MCF 10A (cell line): ENCODE measurements around the gene ZNF783. TPM values are rescaled to one million over a fixed set of nuclear protein-coding genes. Genes with fewer than 3 reads are reported as not detected.
"Not testable (repeated sequence)": the region's sequence is repeated elsewhere in the genome, so short reads cannot be mapped to it uniquely, and the experiment has no call there.

Experiments used
- BruUV-seq: library from RNA; stranded (reverse); fragments of 400-500 nt; replicated peaks from 2 replicates; lab custom pipeline; 2021; lab: Mats Ljungman, UMichigan
- CTCF ChIA-PET: fragments of 300-600 bp; sonication (Branson Sonifier 250); formaldehyde crosslinking; extraction: SDS; loops from one replicate; lab custom pipeline; 2021; ENCODE audit warnings: antibody characterized with exemption, inconsistent platforms; lab: Yijun Ruan, JAX
- POLR2A ChIA-PET: fragments of 300-600, 350-650 bp; sonication (Branson Sonifier 250); formaldehyde crosslinking; extraction: SDS; loops from one replicate; lab custom pipeline; 2020; ENCODE audit warnings: antibody characterized with exemption, inconsistent platforms; lab: Yijun Ruan, JAX
- DNase-seq: peaks from one replicate; pipeline ENCODE4 v3.0.0-alpha.2; 2018; ENCODE audit not compliant: unreplicated experiment
- H3K27ac Mint-ChIP-seq: one replicate; pipeline ENCODE4 v1.8.0; 2022; ENCODE audit warnings: mild to moderate bottlenecking, low read depth, mixed read lengths; ENCODE audit not compliant: unreplicated experiment
- H3K27me3 Mint-ChIP-seq: one replicate; pipeline ENCODE4 v1.8.0; 2022; ENCODE audit warnings: mixed read lengths; ENCODE audit not compliant: insufficient read depth, unreplicated experiment
- H3K36me3 Mint-ChIP-seq: one replicate; pipeline ENCODE4 v1.8.0; 2022; ENCODE audit warnings: mild to moderate bottlenecking, moderate library complexity, mixed read lengths; ENCODE audit not compliant: insufficient read depth, unreplicated experiment
- H3K4me1 Mint-ChIP-seq: one replicate; pipeline ENCODE4 v1.8.0; 2022; ENCODE audit warnings: mixed read lengths; ENCODE audit not compliant: insufficient read depth, unreplicated experiment
- H3K4me3 Mint-ChIP-seq: one replicate; pipeline ENCODE4 v1.8.0; 2022; ENCODE audit warnings: mild to moderate bottlenecking, moderate library complexity, mixed read lengths; ENCODE audit not compliant: unreplicated experiment
- H3K9me3 Mint-ChIP-seq: one replicate; pipeline ENCODE4 v1.8.0; 2022; ENCODE audit warnings: mixed read lengths; ENCODE audit not compliant: unreplicated experiment
- CTCF ChIP-seq: fragments of 200-600 bp; IDR thresholded peaks from one replicate; pipeline ENCODE4 v1.8.0; 2022; ENCODE audit warnings: antibody characterized with exemption, mild to moderate bottlenecking; ENCODE audit not compliant: unreplicated experiment
- intact Hi-C: fragments of 100-400 bp; cut with micrococcal nuclease; formaldehyde crosslinking; loops from 2 replicates; pipeline ENCODE4 v1.14.1; 2022
- total RNA-seq: library from RNA; stranded (reverse); gene quantifications from 2 replicates; pipeline ENCODE4 v1.2.3, GENCODE V29; 2022

Gene ZNF783
- total RNA-seq, 1 experiment from 2014 or later = 39.5 TPM

GRCh38 chr7:149241696-149242095 lies 20.3 kb upstream of the ZNF783 start:
- ChIA-PET POLR2A (interaction anchor here (2.1 kb wide), 1 partner anchor 8 kb away, joined by 10 read pairs; no protein-coding TSS in a partner anchor), CTCF (interaction anchor here (0.6 to 1.0 kb wide), 3 partner anchors 9 to 382 kb away, joined by 3 read pairs; no protein-coding TSS in a partner anchor)
- H3K9me3 Mint-ChIP-seq = peaks cover 8% of the 10 kb centered on the region
- H3K27me3 Mint-ChIP-seq = no peaks in the 10 kb centered on the region
- no peak for TF ChIP-seq CTCF
- H3K4me3 Mint-ChIP-seq = no peak overlapping the region
- intact Hi-C loops = no loop called here
- DNase-seq = no peak
- H3K36me3 Mint-ChIP-seq = no peaks in the 10 kb centered on the region
- no peak overlapping the region for H3K27ac Mint-ChIP-seq
- H3K4me1 Mint-ChIP-seq = peaks cover 17% of the 10 kb centered on the region
- BruUV-seq = no TSS peak

- BruUV-seq = no TSS peak
- Mint-ChIP-seq H3K4me3 (no peak overlapping the region), H3K27ac (no peak overlapping the region), H3K9me3 (peaks cover 8% of the 10 kb centered on the region), H3K4me1 (peaks cover 5% of the 10 kb centered on the region), H3K36me3 (peaks cover 11% of the 10 kb centered on the region), H3K27me3 (no peaks in the 10 kb centered on the region)
- intact Hi-C loops = no loop called here
- no peak for DNase-seq
- POLR2A ChIA-PET = interaction anchor here (1.4 kb wide), 1 partner anchor 12 kb away, joined by 3 read pairs; no protein-coding TSS in a partner anchor
- TF ChIP-seq CTCF = no peak
- CTCF ChIA-PET = interaction anchor here (0.8 kb wide), 2 partner anchors 15 to 16 kb away, joined by 3 to 4 read pairs; partner anchors contain the start of gene ZNF783
Measured at GRCh38 chr7:149245244-149245643, 16.8 kb upstream of the ZNF783 start.

GRCh38 chr7:149245744-149246143 lies 16.3 kb upstream of the ZNF783 start:
- Mint-ChIP-seq H3K36me3 (peaks cover 16% of the 10 kb centered on the region), H3K27ac (no peak overlapping the region), H3K4me3 (no peak overlapping the region), H3K4me1 (peaks cover 1% of the 10 kb centered on the region), H3K9me3 (peaks cover 8% of the 10 kb centered on the region), H3K27me3 (no peaks in the 10 kb centered on the region)
- BruUV-seq = no TSS peak
- DNase-seq = no peak
- CTCF ChIA-PET = interaction anchor here (0.7 to 0.8 kb wide), 3 partner anchors 14 to 237 kb away, joined by 3 to 4 read pairs (median 3); partner anchors contain the start of gene ZNF783
- intact Hi-C loops = no loop called here
- POLR2A ChIA-PET = interaction anchor here (0.6 to 1.4 kb wide), 2 partner anchors 13 to 314 kb away, joined by 3 to 5 read pairs; no protein-coding TSS in a partner anchor
- TF ChIP-seq CTCF = no peak

- no peak for DNase-seq
- Mint-ChIP-seq H3K4me1 (no peaks in the 10 kb centered on the region), H3K9me3 (no peaks in the 10 kb centered on the region), H3K4me3 (no peak overlapping the region), H3K27me3 (no peaks in the 10 kb centered on the region), H3K27ac (no peak overlapping the region), H3K36me3 (peaks cover 46% of the 10 kb centered on the region)
- ChIA-PET POLR2A (interaction anchor here (1.2 to 2.5 kb wide), 2 partner anchors 8 to 12 kb away, joined by 3 to 10 read pairs; no protein-coding TSS in a partner anchor), CTCF (interaction anchor here (0.6 to 0.7 kb wide), 2 partner anchors 10 to 12 kb away, joined by 3 read pairs; no protein-coding TSS in a partner anchor)
- no TSS peak for BruUV-seq
- intact Hi-C loops = no loop called here
- no peak for TF ChIP-seq CTCF
Measured at GRCh38 chr7:149248777-149249176, 13.2 kb upstream of the ZNF783 start.

GRCh38 chr7:149250151-149250550 lies 11.8 kb upstream of the ZNF783 start:
- intact Hi-C loops, BruUV-seq, H3K4me1 Mint-ChIP-seq, H3K4me3 Mint-ChIP-seq, DNase-seq, H3K9me3 Mint-ChIP-seq, H3K27ac Mint-ChIP-seq, H3K27me3 Mint-ChIP-seq: not testable (repeated sequence)
- ChIA-PET CTCF (interaction anchor here (0.6 to 1.3 kb wide), 3 partner anchors 12 to 536 kb away, joined by 4 read pairs; partner anchors contain the start of genes ZNF425 and ZNF783), POLR2A (interaction anchor here (1.2 to 2.5 kb wide), 2 partner anchors 10 to 11 kb away, joined by 3 to 10 read pairs; no protein-coding TSS in a partner anchor)
- peaks cover 46% of the 10 kb centered on the region for H3K36me3 Mint-ChIP-seq

GRCh38 chr7:149251518-149251917 lies 10.5 kb upstream of the ZNF783 start:
- H3K9me3 Mint-ChIP-seq, DNase-seq, H3K4me1 Mint-ChIP-seq, H3K27me3 Mint-ChIP-seq, H3K4me3 Mint-ChIP-seq, intact Hi-C loops, H3K27ac Mint-ChIP-seq, BruUV-seq: not testable (repeated sequence)
- H3K36me3 Mint-ChIP-seq = peaks cover 46% of the 10 kb centered on the region
- ChIA-PET CTCF (interaction anchor here (0.7 to 1.7 kb wide), 4 partner anchors 10 to 126 kb away, joined by 3 to 5 read pairs (median 4); partner anchors contain the start of genes ZNF282 and ZNF783), POLR2A (interaction anchor here (0.7 kb wide), 1 partner anchor 10 kb away, joined by 3 read pairs; the partner anchor contains the start of gene ZNF783)
